DMS 273 (cell line): Measurements from ENCODE around the gene SPAG16.

Experiments used
- DNase-seq: peaks from one replicate; lab custom pipeline; 2025; ENCODE audit not compliant: unreplicated experiment; lab: John Stamatoyannopoulos, UW

The SPAG16 gene

GRCh38 chr2:214358506-214358905, 1074.2 kb downstream of the SPAG16 start:
- DNase-seq = no peak

GRCh38 chr2:214361116-214361515, 1076.9 kb downstream of the SPAG16 start:
- DNase-seq = no peak

- DNase-seq = no peak
These were observed 1081.3 kb downstream of the SPAG16 start for GRCh38 chr2:214365549-214365948.

GRCh38 chr2:214367171-214367570, 1082.9 kb downstream of the SPAG16 start:
- no peak for DNase-seq

DNA sequence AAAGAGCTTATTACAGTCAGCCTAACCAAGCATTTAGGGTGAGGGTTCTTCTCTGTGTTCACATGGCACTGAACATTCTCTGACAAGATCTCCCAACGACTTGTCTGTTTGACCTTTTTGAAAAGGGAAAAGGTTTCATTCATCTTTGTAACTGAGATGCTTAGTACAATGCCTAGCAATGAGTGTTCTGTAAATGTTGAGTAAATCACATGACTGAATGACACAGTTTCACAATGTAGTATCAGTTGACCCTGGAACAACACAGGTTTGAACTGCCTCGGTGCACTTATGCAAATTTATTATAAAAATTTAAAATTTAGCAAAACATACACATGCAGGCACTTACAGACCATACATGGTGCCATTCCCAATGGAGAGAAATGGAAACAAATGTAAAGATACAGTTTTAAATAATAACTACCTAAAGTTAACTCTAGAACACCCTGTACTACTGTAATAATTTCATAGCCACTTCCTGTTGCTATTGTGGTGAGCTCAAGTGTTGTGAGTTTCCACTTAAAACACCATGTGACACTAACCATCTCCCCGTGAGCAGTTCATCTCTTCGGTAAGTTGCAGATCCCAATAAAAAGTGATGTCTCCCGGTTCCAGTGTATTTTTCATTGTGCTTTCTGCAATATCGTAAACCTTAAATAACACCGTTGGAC, 1092.5 kb downstream of the SPAG16 start:
- DNase-seq = no peak

GRCh38 chr2:214377286-214377624, 1093.0 kb downstream of the SPAG16 start:
- DNase-seq = no peak

DNA sequence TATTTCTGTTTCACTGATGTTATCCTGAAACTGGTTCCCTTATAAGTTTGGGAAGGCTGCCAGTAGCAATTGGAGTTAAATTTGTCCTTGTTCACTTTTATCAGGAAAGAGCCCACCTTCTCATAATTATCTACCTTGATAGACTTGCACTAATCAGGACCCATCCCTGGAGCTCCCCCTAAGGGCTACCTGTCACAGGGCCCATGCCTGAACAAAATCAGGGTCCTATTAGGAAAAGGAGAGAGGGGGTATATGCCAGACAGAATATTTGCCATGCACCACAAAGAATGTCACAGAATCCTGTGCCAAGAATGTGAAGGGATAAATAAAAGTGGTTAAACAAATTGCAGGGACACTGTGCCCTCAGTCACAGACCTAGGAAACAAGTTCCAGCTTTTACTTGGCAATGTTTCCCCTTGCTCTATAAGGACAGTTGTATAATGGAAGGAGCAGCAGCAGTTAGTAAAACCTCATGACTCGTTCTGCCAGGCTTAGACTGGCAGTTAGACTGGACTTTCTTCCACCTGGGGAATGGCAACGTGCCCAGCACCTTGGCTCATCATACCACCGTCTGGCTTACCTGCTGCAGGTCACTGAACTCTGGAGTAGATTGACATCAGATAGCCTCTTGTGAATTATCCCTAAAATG, 1094.3 kb downstream of the SPAG16 start:
- DNase-seq = peak; percentile 10

- peak; percentile 22 for DNase-seq
These were observed 1095.0 kb downstream of the SPAG16 start for GRCh38 chr2:214379227-214379626.

DNA sequence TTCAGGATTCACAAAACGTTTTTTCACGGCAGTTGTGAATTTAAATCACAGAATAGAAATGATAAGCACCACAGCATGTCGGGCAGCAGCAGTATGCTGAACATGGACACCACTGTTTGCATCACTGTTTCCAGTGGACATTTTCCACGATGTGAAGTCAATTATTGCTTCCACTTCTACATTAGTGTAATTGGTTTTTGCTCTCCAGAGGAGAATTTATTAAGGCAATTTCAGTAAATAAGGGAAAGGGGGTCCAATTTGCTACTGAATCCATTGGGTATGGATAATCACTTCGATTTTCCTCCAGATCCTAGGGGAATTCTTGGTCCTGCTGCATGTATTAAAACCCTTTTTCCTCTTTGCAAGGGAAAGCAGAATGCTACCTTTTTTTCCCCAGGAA, 1096.4 kb downstream of the SPAG16 start:
- DNase-seq = no peak

GRCh38 chr2:214382229-214382628, 1098.0 kb downstream of the SPAG16 start:
- DNase-seq = peak; percentile 3

GRCh38 chr2:214386720-214387119, 1102.5 kb downstream of the SPAG16 start:
- no peak for DNase-seq

GRCh38 chr2:214389334-214389733, 1105.1 kb downstream of the SPAG16 start:
- DNase-seq = no peak

DNA sequence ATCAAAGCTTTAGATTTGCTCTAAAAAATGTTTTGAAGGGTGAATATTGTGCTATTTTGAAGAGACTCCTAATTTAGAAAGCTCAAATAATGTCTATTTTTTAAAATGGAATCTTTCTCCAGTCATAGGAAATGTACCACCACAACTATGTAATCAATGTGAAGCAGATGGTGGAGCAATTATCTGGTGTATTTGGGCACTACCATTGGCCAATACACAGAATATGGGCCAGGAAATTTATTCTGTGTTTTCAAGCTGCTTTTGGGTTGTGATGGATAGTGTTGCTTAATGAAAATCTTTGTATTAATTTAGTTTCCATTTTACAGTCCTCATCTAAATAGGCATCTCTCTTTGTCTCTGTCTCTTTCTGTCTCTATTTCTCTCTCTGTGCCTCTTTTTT, 1109.5 kb downstream of the SPAG16 start:
- DNase-seq = peak; percentile 72

DNA sequence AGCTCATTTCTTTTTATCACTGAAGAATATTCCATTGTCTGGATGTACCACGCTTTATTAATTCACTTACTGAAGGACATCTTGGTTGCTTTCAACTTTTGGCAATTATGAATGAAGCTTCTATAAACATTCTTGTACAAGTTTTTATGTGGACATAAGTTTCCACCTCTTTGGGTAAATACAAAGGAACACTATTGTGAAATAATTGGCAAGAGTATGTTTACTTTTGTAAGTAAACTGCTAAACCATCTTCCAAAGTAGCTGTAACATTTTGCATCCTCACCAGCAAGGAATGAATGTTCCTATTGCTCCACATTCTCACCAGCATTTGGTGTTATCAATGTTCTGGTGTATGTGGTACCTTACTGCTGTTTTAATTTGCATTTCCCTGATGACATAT, 1110.8 kb downstream of the SPAG16 start:
- peak; percentile 11 for DNase-seq

- no peak for DNase-seq
These were observed 1117.3 kb downstream of the SPAG16 start for GRCh38 chr2:214401580-214401979.

DNA sequence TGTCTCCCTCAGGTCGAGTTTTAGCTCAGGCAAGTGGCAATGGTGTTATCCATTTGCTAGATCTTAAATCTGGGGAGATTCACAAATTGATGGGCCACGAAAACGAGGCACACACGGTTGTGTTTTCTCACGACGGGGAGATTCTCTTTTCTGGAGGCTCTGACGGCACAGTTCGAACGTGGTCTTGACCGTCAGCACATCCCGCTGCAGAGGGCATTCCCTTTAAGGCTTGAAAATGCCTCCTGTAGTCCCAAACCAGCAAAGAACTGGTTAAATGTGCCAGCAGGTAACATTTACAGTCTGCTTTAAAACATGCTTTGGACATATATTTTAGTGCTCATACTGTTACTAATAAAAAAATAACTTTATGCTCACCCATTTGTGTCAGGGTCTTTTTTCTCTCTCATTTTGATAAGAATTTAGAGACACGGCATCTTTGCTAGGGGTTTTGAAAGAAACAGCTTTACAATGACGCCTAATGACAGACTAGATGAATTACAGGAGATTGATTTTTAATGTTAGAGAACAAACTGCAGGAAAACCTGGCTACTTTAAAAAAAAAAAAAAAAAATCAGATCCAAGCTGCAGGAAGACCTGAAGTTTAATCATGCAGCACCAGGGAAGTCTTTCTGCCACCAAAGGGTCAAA, 1126.0 kb downstream of the SPAG16 start:
- DNase-seq = peak; percentile 25

DNA sequence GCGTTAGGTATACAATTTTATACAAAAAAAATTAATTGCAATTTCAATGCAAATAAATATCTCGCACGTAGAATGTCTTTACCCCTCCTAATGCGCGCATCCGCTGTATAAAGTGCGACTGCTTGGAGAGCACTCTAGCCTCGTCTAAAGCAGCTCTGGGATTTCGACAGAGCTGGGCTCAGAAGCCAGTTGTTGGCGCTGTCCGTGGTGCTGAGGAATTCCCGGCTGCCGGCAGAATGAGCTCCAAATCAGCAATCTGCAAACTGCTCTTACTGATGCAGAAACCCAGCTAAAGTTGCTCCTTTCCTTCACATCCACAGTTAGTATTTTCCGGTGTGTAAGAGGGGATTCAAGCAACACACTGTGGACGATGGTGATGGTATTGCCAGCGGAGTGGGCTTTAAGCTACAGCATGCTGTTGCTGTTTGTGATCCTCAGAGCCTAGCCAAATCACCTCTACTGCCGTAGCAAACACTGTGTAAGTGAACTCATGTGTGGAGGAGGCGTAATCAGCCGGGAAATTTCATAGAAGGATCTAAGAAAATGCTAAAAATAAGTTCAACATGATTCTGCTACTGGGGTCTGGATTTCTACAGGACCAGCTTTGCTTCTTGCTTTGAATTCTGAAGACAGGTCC, 1126.8 kb downstream of the SPAG16 start, which contains the start of gene VWC2L:
Gene VWC2L (plus strand): TSS at position 137 of the 637 bp plus-strand sequence. CDS start 3,140 bp downstream, outside the sequence.
- DNase-seq = peak; percentile 79

DNA sequence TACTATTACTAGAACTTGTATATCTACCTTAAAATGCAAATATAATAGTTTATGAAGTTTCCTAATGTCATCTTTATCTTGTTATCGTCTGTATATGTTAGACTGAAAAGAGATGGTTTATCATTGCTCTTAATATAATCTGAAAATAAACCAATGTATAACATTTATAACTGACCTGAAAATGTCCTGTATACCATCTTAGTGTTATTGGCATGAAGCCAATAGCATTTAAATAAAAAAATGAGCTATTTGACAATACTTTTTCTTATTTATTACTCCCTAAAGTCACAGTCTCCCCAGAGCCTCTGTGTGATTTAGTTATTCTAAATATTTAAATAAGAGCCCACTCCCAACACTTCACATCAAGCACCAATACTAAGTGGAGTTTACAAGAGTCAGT, 1128.4 kb downstream of the SPAG16 start:
- no peak for DNase-seq

DNA sequence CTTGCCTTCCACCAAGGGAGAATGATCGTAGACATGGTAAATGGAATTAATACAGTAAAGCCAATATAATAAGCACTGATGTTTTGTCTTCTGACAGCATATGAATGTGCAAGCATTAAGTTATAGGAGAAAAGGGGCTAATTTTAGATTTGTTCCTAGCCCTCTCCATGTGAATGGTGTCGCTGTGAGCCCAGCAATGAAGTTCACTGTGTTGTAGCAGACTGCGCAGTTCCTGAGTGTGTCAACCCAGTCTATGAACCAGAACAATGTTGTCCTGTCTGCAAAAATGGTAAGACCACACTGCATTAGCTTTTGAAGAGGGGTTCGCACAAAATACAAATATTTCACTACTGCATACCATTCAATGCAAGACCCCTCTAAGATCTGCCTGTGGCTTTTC, 1152.2 kb downstream of the SPAG16 start:
- DNase-seq = no peak

DNA sequence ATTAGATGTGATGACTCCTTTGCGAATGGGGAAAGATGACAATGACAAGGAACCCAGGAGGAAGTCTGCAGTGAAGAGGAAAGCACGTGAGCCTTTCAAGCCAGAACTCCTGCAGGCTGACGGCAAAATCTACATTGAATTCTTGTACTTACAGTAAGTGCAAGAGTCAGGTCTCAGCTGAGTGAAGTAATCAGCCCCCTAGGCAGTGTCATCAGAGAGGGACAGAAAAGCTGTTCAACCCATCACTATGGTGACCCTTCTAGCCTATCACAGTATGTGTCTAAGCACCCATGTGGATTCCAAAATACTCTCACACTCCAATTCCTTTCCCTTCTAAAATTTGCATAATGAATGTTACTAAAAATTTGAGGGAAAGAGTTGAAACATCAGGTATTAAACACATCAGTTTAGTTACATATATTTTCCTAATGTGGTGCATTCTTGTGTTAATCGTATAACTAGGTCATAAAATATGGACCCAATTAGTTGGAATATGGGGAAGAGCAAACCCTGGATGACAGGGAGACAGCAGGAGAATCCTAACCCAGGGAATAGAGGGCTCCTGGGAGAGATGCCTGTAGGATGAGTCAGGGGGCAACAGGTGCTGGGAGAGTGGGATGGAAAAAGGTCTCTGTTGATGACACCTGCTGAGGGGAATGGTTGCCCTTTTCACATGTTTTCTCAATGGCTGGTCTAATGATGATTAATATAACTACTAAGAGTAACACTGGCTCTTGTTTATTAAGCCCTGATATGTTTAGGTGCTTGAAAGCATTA, 1166.0 kb downstream of the SPAG16 start:
- no peak for DNase-seq
